GM19043 (cell line): Measurements from ENCODE around the gene CEP350.
"Not testable (repeated sequence)": the region's sequence is repeated elsewhere in the genome, so short reads cannot be mapped to it uniquely, and the experiment has no call there.

Experiments used
- ATAC-seq: cut with Tn5 transposase; IDR thresholded peaks from one replicate; pipeline ENCODE4 v1.9.1; 2021; ENCODE audit warnings: low read depth; ENCODE audit not compliant: unreplicated experiment

The CEP350 gene

GRCh38 chr1:180112984-180113647 lies 158.5 kb downstream of the CEP350 start:
- ATAC-seq: no peak

- ATAC-seq: no peak
Observed at GRCh38 chr1:180114396-180114945, 159.9 kb downstream of the CEP350 start.

DNA sequence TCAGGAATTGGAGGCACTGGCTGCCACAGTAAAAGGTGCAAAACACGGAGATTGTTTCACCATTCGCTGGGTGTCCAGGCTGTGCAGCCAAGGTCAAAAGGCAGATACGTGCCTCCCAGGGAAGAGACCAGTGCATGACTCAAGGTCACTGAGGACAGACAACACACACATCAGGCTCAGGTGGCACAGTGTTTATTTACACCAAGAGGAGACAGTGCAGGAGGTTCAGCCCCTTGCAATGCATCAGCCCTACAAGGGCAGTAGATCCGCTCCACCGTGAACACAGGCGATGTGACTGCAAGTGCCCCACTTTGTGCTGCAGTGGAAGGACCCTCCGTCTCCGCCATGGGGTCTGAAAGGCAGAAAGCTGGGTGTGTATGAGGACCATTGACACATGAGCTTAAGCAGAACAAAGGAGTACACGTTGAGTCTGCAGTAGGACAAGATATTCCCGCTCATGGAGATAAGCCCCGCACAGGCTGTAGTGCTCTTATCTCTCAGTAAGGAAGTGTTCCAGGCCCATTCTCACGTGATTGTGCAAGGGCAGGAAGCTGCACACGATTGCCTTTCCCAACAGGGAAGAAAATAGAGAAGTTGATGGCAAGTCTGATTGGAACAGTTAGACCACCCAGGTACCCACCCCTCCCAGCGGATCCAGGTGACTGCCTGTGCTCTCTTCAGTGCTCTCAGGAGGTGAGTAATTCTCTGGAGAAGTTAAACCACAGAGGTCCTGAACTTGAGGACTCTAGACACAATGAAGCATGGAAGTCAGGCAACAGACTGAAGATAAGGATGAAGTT lies 162.6 kb downstream of the CEP350 start:
- no peak for ATAC-seq

DNA sequence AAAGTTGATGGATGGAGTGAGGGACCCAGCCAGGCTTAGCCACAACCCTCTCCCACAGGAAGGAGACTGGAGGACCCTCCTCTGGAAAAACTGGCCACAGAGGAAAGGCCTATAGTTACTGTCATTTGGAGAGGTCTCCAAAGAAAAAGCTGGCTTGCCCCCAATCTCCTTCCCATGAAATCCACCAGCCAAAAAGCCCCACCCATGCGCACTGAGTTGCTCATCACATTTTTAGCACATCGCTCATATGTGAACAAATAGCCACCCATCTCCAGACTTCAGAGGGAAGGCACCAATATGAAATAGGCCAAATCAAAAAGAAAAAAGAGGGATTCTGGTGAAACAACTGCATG lies 163.1 kb downstream of the CEP350 start:
- ATAC-seq: no peak

DNA sequence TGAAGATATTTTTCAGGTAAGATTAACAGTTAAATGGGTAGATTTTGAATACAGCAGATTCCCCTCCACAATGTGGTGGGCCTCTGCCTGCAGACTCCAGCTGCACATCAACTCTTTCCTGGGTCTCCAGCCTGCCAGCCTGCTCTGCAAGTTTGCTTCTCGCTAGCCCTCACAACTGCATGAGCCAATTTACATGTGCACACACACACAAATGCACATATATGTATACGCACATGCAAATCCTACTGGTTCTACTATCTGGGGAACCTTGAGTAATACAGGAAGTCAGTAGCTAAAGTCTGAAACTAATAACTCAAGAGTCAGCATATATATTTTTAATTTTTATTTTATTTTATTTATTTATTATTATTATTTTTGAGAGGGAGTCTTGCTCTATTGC lies 165.2 kb downstream of the CEP350 start:
- no peak for ATAC-seq

DNA sequence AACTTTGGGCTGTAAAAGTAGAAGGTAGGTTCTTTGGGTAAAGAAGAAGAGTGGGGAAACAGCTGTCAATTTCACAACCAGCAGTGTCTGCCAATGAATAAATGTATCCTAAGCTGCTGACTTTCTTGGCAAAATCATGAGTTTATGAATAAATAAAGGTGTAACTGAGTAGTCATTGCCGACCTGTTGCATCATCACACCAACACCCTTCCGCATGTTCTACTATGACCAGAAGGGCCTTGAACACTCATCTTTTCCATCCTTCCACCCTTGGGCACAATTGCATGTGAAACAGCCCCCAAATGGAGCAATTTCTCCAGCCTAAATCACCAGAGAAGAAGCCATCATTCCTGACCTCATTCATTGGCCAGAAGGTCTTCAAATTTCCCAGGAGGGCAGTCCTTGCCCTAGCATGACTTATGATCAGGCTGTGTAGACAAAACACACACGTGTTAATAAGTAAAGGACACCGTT lies 168.9 kb downstream of the CEP350 start:
- ATAC-seq: no peak

DNA sequence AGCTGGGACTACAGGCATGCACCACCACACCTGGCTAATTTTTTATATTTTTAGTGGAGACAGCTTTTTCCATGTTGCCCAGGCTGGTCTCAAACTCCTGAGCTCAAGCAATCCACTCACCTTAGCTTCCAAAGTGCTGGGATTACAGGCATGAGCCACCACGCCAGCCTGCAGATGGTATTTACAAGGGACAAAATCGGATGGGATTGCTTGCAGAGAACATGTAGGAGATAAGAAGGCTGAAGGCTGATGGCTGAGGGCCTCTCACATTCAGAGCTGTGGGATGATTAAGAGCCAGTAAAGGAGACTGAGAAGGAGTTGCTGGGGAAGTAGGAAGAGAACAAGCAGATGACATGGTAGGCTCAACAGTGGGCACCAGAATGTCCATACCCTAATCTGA lies 176.0 kb downstream of the CEP350 start:
- no peak for ATAC-seq

DNA sequence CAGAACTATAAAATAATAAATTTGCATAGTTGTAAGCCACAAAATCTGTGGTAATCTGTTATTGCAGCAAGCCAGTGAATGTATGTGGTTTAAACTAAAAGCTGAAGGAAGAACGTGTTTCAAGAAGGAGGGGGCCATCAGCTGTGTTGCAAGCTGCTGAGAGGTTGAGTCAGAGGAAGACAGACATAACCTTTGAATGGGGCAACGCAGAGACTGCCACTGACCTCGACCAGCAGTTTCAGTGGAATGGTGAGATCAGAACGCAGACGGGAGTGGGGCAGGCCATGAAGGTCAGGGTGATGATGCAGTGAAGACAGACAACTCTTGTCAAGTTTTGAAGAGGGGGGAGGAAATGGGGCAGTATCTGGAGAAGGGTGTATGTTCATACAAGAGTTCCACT lies 176.9 kb downstream of the CEP350 start:
- no peak for ATAC-seq

DNA sequence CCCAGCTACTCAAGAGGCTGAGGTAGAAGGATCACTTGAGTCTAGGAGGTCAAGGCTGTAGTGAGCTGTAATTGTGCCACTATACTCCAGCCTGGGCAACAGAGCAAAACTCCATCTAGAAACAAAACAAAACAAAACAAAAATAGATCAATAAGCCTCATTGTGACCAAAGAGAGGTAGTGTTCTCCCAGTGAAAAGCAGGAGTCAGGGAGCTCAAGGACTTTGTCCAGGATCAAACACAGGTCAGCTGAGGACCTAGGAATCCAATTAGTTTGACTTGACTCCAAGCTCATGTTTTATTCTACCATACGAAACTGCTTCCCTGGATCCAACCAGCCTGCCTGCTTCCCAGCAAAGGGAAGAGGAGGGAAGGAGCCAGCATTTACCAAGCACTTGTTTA lies 178.6 kb downstream of the CEP350 start:
- no peak for ATAC-seq

- not testable (repeated sequence) for ATAC-seq
Observed at GRCh38 chr1:180133688-180134087, 179.1 kb downstream of the CEP350 start.

DNA sequence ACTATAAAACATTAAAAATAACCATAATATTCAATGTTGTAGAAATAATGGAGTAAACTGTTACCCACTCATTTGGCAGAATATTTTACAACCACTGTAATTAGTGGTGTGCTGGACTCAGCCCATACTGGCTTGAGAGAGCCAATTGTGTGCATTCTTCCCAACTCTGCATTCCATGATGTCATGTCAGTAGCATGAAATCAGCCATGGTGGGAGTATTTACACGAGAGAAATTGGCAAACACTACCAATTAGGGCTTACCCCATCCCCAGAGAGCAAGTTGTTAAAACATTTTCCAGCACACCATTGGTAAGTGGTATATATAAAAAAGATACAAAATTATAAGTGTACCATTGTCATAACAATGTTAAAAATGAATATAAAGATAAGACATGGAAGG lies 180.9 kb downstream of the CEP350 start:
- ATAC-seq: no peak

DNA sequence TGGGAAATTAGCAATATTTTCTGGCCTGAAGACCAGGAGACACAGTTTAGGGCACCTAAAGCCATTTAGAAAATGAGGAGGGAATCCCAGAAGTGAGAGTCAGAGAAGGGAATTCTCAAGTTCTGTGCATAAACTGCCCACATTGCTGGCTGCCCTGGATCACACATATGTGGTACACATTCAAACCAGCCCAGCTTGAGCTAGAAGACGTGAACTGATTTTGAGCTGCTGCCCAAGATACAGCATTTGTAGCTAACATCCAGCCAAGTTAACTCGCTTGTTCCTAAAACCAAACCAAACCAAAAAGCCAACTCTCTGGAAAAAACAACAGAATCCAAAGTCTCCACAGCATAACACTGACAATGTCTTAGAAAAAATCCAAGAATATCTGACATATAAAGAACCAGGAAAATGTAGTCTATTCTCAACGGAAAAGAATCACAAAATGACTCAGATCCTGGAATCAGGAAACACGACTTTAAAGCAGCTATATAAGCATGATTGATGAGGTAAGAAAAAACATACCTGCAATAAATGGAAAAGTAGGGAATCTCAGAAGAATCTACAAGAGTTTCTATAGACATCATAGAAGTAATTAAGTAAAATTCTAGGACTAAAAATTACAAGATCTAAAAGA lies 181.8 kb downstream of the CEP350 start:
- no peak for ATAC-seq

GRCh38 chr1:180136968-180137356 lies 182.4 kb downstream of the CEP350 start:
- no peak for ATAC-seq

DNA sequence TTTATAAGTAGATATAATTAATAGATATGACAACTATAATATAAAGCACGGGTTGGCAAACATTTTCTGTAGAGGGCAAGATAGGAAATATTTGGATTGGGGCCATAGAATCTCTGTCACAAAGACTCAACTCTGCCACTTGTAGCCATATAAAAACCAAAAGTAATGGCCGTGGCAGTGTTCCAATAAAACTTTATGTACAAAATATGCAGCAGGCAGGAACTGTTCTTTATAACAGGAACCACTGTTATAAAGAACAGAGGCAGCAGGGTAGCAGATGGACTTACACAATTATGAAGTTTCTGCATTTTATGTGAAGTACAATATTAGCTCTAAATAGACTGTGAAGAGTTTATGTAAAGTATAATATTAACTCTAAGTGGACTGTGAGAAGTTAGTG lies 183.2 kb downstream of the CEP350 start:
- ATAC-seq: no peak

DNA sequence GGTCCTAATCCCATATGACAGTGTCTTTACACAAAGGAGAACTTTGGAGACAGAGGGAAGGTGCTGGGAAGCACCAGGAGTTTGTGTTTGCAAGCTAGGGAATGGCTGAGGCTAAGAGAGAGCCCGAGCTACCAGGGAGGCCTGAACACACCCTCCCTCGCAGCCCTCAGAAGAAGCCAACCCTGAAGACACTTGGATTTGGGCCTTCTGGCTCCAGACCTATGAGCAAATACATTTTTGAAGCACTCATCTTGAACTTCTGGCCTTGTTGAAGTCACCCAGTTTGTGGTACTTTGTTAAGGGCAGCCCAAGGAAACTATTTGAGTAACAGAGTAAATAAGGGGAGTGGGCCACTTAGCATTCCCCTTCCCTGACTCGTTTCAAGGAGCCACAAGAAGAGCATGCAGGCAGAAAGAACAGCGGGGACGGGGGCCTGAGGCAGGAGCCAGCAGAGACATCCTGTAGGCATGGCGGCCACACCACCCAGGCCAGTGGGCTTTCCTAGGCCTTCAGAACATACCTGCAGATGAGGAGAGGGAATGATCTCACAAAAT lies 186.8 kb downstream of the CEP350 start:
- ATAC-seq: no peak

DNA sequence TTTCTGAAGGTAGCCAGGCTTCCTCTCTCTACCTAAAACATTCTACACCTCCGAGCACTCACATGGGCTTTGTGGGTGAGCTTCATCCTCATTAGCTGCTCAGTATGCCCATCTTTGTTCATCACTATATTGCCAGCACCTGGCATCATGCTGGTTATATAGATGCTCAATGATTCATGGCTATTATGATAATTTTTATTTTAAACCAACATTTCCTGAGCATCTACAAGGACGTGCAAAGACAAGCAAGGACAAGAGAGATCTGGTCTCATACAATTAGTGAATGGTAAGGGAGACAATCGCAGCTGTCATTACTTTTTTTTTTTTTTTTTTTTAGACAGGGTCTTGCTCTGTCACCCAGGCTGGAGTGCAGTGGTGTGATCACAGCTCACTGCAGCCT lies 188.7 kb downstream of the CEP350 start:
- no peak for ATAC-seq

- no peak for ATAC-seq
Observed at GRCh38 chr1:180144659-180145357, 190.2 kb downstream of the CEP350 start.

DNA sequence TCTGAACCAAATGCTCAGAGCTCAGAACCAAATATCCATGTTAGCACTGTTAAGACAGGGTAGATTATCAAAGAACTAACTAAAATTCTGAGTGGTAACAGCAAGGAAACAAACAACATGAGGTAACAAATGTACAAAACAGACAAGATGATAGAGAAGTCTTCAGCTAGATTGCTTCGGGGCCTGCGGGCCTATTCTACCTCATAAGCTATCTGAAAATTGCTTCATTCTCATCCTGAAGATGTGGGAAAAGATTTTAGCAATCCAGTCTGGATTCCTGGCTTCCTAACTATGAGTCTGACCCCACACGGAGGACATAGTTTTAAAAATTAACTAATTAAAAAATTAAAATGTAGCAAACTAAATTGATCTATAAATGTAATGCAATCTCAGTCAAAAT lies 190.8 kb downstream of the CEP350 start:
- no peak for ATAC-seq

GRCh38 chr1:180150982-180151381 lies 196.4 kb downstream of the CEP350 start:
- no peak for ATAC-seq

DNA sequence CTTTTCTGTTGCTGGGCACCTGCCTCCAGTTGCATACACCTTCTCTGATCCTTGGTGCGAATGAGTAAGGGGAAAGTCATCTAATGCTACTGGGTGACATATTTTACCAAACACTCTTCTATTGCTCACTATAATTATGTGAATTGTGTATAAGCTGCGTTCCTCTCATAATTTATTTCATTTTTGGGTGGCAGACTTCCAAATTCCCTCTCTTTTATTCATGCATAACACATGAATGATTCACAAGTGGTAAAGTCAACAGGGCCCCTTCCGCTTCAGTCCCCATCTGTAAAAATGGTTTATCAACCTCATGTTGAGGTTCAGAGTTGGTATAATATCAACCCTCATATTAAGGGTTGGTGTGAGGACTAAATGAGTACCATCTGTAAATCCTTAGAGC lies 196.9 kb downstream of the CEP350 start:
- ATAC-seq: no peak

DNA sequence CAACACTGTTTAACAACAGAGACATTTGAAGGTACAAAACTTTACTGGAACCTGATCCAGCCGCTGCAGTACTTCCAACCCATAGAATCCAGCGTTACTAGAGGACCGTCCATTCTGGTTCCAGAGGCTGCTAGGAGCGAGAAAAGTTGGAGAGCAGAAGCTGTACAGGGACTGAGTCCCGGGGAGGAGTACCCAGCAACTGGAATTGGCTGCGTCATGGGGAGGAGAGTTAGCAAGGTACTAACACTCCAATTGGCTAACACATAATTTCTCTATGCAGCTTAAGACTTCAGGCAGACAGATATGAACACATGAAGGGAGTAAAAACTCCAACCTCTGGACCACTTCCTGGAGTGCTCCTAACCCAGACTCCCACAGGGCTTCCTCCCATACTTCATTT lies 198.0 kb downstream of the CEP350 start:
- ATAC-seq: no peak
